Astrocyte of the spinal cord (primary cell): Measurements from ENCODE around the gene KDM7A.
A peak's percentile ranks its signal among the peaks of the same experiment; 100 is the strongest.

Source experiments
- DNase-seq: peaks from one replicate; pipeline ENCODE4 v3.0.0; 2011; ENCODE audit warnings: low read depth, low spot score
- H3K4me3 ChIP-seq: 2 replicates; pipeline ENCODE4 v1.5.1; 2011; ENCODE audit warnings: low read depth, mild to moderate bottlenecking, low read length, moderate library complexity
- CTCF ChIP-seq: IDR thresholded peaks from 2 replicates; pipeline ENCODE4 v1.5.1; 2012; ENCODE audit warnings: low read depth, mild to moderate bottlenecking, low read length, inconsistent platforms
- in situ Hi-C: cut with HindIII; loops from 2 replicates; pipeline ENCODE4 v1.10.0; 2017; ENCODE audit warnings: low sequenced_read_pairs

The KDM7A gene

GRCh38 chr7:140200061-140200989 lies 23.5 kb upstream of the KDM7A start:
- in situ Hi-C loops, result no loop called here
- H3K4me3 ChIP-seq, result no peak overlapping the region
- no peak for TF ChIP-seq CTCF
- peak; percentile 44 for DNase-seq

GRCh38 chr7:140197938-140198337 lies 21.2 kb upstream of the KDM7A start:
- in situ Hi-C loops, result no loop called here
- no peak overlapping the region for H3K4me3 ChIP-seq
- DNase-seq, result no peak
- no peak for TF ChIP-seq CTCF

- no peak for TF ChIP-seq CTCF
- in situ Hi-C loops, result no loop called here
- no peak overlapping the region for H3K4me3 ChIP-seq
- no peak for DNase-seq
Observed at GRCh38 chr7:140197218-140197890, 20.6 kb upstream of the KDM7A start.

- no peak for TF ChIP-seq CTCF
- peak; percentile 29 for DNase-seq
- no peak overlapping the region for H3K4me3 ChIP-seq
- in situ Hi-C loops, result no loop called here
Observed at GRCh38 chr7:140196361-140197217, 19.8 kb upstream of the KDM7A start.

GRCh38 chr7:140195859-140196258 lies 19.1 kb upstream of the KDM7A start:
- no peak overlapping the region for H3K4me3 ChIP-seq
- TF ChIP-seq CTCF, result no peak
- DNase-seq, result no peak
- in situ Hi-C loops, result no loop called here

GRCh38 chr7:140192620-140193019 lies 15.8 kb upstream of the KDM7A start:
- in situ Hi-C loops, result no loop called here
- no peak overlapping the region for H3K4me3 ChIP-seq
- DNase-seq, result no peak
- TF ChIP-seq CTCF, result no peak
